Panc1 (cell line): Measurements from ENCODE around the gene IQUB. TPM values are rescaled to one million over a fixed set of nuclear protein-coding genes. Genes with fewer than 3 reads are reported as not detected.

Experiments
- ATAC-seq: fragments of 200-7000 bp; cut with Tn5 transposase; 2 replicates; pipeline ENCODE4 v1.9.1; 2020; ENCODE audit warnings: mild to moderate bottlenecking, moderate library complexity
- BruUV-seq: library from RNA; stranded (reverse); fragments of 400-500 nt; replicated peaks from 2 replicates; lab custom pipeline; 2021; lab: Mats Ljungman, UMichigan
- CTCF ChIA-PET: fragments of 300-600 bp; sonication (Branson Sonifier 250); formaldehyde crosslinking; loops from one replicate; lab custom pipeline; 2022; ENCODE audit warnings: antibody characterized with exemption; lab: Charles Lee
- POLR2A ChIA-PET: fragments of 300-600 bp; sonication (Branson Sonifier 250); formaldehyde crosslinking; loops from one replicate; lab custom pipeline; 2022; ENCODE audit warnings: antibody characterized with exemption; lab: Charles Lee
- DNase-seq: peaks from one replicate; pipeline ENCODE4 v3.0.0-alpha.2; 2010; ENCODE audit warnings: low read depth, low spot score
- H3K27ac ChIP-seq: 2 replicates; pipeline ENCODE4 v1.5.1; 2011; ENCODE audit warnings: mild to moderate bottlenecking, low read length, inconsistent platforms
- H3K27me3 ChIP-seq: fragments of 200-500 bp; sonication (Bioruptor generic); 2 replicates; pipeline ENCODE4 v1.6.0; 2014; ENCODE audit warnings: low read length, inconsistent platforms; ENCODE audit not compliant: control insufficient read depth, insufficient read depth
- H3K36me3 ChIP-seq: fragments of 200-500 bp; sonication (Bioruptor generic); 2 replicates; pipeline ENCODE4 v1.5.1; 2014; ENCODE audit warnings: inconsistent platforms, mild to moderate bottlenecking, low read length, moderate library complexity; ENCODE audit not compliant: control insufficient read depth, insufficient read depth
- H3K4me1 ChIP-seq: 2 replicates; pipeline ENCODE4 v1.5.1; 2011; ENCODE audit warnings: inconsistent platforms, mild to moderate bottlenecking, low read length, moderate library complexity; ENCODE audit not compliant: control insufficient read depth, insufficient read depth
- H3K4me3 ChIP-seq, 2 experiments: 2 replicates each; pipeline ENCODE4 v1.5.1; 2011 to 2012; ENCODE audit warnings: low read depth in 2 of 2, low read length in 2 of 2, mild to moderate bottlenecking in 2 of 2, inconsistent platforms in 1 of 2, moderate library complexity in 1 of 2
- H3K9me3 ChIP-seq: fragments of 200-500 bp; sonication (Bioruptor generic); 2 replicates; pipeline ENCODE4 v1.5.1; 2014; ENCODE audit warnings: low read depth, mild to moderate bottlenecking, inconsistent platforms, low read length, moderate library complexity; ENCODE audit not compliant: control insufficient read depth, insufficient read depth
- POLR2AphosphoS5 ChIP-seq: IDR thresholded peaks from 2 replicates; pipeline ENCODE4 v1.6.1; 2012; ENCODE audit warnings: mild to moderate bottlenecking, low read depth, low read length, moderate library complexity
- SIN3A ChIP-seq: IDR thresholded peaks from 2 replicates; pipeline ENCODE4 v1.6.1; 2012; ENCODE audit warnings: low read depth, mild to moderate bottlenecking, low read length, moderate library complexity, borderline replicate concordance; ENCODE audit not compliant: insufficient read depth
- TCF7L2 ChIP-seq: IDR thresholded peaks from 2 replicates; pipeline ENCODE4 v1.6.1; 2011; ENCODE audit warnings: mild to moderate bottlenecking, low read depth, low read length, inconsistent platforms
- in situ Hi-C: cut with HindIII; loops from 2 replicates; pipeline ENCODE4 v1.10.0; 2016; ENCODE audit warnings: low sequenced_read_pairs, low pct_unique_long_range_greater_than_20kb
- intact Hi-C: fragments of 100-400 bp; cut with micrococcal nuclease; formaldehyde crosslinking; loops from one replicate; pipeline ENCODE4 v1.10.0; 2022; ENCODE audit not compliant: unreplicated experiment
- total RNA-seq: library from RNA; stranded (reverse); gene quantifications from one replicate; pipeline ENCODE4 v1.2.1, GENCODE V29; 2021; ENCODE audit not compliant: unreplicated experiment
- TF ChIP-seq, protein P1 (sequence below), 2 experiments: IDR thresholded peaks; 2 replicates each; pipeline ENCODE4 v1.6.1; 2011 to 2012; ENCODE audit warnings: low read depth in 2 of 2, control low read depth in 1 of 2, low read length in 1 of 2, mild to moderate bottlenecking in 1 of 2, moderate library complexity in 1 of 2; ENCODE audit not compliant: insufficient read depth in 1 of 2
- TF ChIP-seq, protein P2 (sequence below): fragments of 450-650 bp; IDR thresholded peaks from 2 replicates; pipeline ENCODE4 v1.5.1; 2017; ENCODE audit warnings: mild to moderate bottlenecking

IQUB gene
- total RNA-seq, 1 experiment from 2014 or later = 0.59 TPM

DNA sequence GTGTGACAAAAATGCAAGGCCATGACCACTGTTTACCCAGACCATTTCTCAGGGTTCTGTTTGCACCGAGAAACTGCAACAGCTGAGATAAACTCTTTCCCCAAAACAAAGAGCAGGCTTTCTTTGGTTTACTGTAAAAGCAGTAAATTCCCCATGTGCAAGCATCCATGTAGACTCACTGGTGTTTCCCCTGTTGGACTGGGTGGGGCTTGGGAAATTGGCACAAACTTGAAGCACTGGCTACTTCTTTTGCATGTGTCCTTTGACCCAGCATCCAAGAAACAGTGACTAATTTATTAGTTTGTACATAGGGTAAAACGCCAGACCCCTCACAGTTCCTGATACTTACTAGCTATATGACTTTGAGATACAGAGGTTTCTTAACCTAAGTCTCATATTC is 12.3 kb downstream of the IQUB start:
- Histone ChIP-seq H3K9me3 (no peaks in the 10 kb centered on the region), H3K27ac (no peak overlapping the region), H3K4me3 (no peak overlapping the region), H3K4me1 (no peaks in the 10 kb centered on the region), H3K36me3 (no peaks in the 10 kb centered on the region), H3K27me3 (no peaks in the 10 kb centered on the region)
- CTCF ChIA-PET = no interaction called here
- ATAC-seq (no peak), DNase-seq (no peak)
- no TSS peak for BruUV-seq
- in situ Hi-C loops (no loop called here), intact Hi-C loops (no loop called here)
- POLR2A ChIA-PET = no interaction called here
- TF ChIP-seq POLR2AphosphoS5 = no peak
- TF ChIP-seq, protein P1, sequence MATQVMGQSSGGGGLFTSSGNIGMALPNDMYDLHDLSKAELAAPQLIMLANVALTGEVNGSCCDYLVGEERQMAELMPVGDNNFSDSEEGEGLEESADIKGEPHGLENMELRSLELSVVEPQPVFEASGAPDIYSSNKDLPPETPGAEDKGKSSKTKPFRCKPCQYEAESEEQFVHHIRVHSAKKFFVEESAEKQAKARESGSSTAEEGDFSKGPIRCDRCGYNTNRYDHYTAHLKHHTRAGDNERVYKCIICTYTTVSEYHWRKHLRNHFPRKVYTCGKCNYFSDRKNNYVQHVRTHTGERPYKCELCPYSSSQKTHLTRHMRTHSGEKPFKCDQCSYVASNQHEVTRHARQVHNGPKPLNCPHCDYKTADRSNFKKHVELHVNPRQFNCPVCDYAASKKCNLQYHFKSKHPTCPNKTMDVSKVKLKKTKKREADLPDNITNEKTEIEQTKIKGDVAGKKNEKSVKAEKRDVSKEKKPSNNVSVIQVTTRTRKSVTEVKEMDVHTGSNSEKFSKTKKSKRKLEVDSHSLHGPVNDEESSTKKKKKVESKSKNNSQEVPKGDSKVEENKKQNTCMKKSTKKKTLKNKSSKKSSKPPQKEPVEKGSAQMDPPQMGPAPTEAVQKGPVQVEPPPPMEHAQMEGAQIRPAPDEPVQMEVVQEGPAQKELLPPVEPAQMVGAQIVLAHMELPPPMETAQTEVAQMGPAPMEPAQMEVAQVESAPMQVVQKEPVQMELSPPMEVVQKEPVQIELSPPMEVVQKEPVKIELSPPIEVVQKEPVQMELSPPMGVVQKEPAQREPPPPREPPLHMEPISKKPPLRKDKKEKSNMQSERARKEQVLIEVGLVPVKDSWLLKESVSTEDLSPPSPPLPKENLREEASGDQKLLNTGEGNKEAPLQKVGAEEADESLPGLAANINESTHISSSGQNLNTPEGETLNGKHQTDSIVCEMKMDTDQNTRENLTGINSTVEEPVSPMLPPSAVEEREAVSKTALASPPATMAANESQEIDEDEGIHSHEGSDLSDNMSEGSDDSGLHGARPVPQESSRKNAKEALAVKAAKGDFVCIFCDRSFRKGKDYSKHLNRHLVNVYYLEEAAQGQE (IDR thresholded peaks at IDR 0.05; ENCODE audit: insufficient read depth in 1 of 2, low read depth in 2 of 2, low read length in 1 of 2) = no peak
- TF ChIP-seq, protein P2, sequence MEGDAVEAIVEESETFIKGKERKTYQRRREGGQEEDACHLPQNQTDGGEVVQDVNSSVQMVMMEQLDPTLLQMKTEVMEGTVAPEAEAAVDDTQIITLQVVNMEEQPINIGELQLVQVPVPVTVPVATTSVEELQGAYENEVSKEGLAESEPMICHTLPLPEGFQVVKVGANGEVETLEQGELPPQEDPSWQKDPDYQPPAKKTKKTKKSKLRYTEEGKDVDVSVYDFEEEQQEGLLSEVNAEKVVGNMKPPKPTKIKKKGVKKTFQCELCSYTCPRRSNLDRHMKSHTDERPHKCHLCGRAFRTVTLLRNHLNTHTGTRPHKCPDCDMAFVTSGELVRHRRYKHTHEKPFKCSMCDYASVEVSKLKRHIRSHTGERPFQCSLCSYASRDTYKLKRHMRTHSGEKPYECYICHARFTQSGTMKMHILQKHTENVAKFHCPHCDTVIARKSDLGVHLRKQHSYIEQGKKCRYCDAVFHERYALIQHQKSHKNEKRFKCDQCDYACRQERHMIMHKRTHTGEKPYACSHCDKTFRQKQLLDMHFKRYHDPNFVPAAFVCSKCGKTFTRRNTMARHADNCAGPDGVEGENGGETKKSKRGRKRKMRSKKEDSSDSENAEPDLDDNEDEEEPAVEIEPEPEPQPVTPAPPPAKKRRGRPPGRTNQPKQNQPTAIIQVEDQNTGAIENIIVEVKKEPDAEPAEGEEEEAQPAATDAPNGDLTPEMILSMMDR = no peak

DNA sequence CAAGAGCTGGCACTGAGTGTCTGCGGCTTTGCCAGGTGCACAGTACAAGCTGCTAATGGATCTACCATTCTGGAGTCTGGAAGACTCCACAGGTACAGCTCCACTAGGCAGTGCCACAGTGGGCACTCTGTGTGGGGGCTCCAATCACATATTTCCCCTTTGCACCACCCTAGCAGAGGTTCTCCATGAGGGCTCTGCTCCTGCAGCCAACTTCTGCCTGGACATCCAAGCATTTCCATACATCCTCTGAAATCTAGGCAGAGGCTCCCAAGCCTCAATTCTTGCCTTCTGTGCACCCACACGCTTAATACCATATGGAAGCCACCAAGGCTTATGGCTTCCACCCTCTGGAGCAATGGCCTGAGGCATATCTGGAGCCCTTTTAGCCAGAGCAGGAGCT is 29.2 kb downstream of the IQUB start:
- BruUV-seq = no TSS peak
- Histone ChIP-seq H3K9me3 (no peaks in the 10 kb centered on the region), H3K36me3 (no peaks in the 10 kb centered on the region), H3K27me3 (no peaks in the 10 kb centered on the region), H3K4me3 (no peak overlapping the region), H3K27ac (no peak overlapping the region), H3K4me1 (no peaks in the 10 kb centered on the region)
- ChIA-PET CTCF (no interaction called here), POLR2A (no interaction called here)
- intact Hi-C loops = no loop called here
- no peak for ATAC-seq
- in situ Hi-C loops = no loop called here
- TF ChIP-seq, protein P2 = no peak
- no peak for TF ChIP-seq SIN3A
- no peak for TF ChIP-seq POLR2AphosphoS5
- TF ChIP-seq, protein P1 (IDR thresholded peaks at IDR 0.05; ENCODE audit: insufficient read depth in 1 of 2, low read depth in 2 of 2, low read length in 1 of 2) = no peak
- TF ChIP-seq TCF7L2 = no peak
- no peak for DNase-seq
